T-helper 1 cell (primary cell): ENCODE measurements around the gene KRTAP4-2.
"Not testable (repeated sequence)": the region's sequence is repeated elsewhere in the genome, so short reads cannot be mapped to it uniquely, and the experiment has no call there.

Source experiments
- DNase-seq, 5 donors: peaks; one replicate each; pipeline ENCODE4 v3.0.0-alpha.2; 2012 to 2020
- total RNA-seq, 4 donors: gene quantifications; one replicate each; lab custom pipeline; 2026; lab: John Stamatoyannopoulos, UW

KRTAP4-2 gene
- total RNA-seq, result 0 reads per million in 4 donors

GRCh38 chr17:41177727-41178271 lies at the start of gene KRTAP4-2:
KRTAP4-2 (minus strand) TSS chr17:41178221; CDS start chr17:41178164, 57 bp downstream.
- no peak for DNase-seq

- not testable (repeated sequence) for DNase-seq
Measured at GRCh38 chr17:41226598-41227095, 48.6 kb upstream of the KRTAP4-2 start, which contains the start of gene KRTAP9-2. KRTAP9-2 (plus strand) TSS chr17:41226648; CDS start chr17:41226655, 7 bp downstream.

DNA sequence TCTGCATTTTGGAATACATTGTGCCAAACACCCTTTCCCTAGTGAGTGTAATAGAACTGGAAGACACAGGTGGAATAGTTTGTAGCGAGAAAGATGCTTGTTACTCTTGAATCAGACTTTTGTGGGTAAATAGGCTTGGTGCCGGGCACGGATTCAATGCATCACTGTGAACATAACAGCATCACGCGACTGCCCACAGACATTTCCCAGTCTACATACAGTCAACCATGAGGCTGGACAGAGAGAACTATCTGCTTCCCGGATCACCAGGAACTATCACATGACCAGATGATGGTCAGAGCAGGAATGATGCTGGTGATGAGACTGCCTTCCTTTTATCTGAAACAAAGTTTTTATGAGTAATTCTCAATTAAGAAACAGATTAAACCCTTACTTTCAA lies 48.0 kb upstream of the KRTAP4-2 start:
- no peak for DNase-seq

- DNase-seq, result no peak
Measured at GRCh38 chr17:41223821-41224220, 45.8 kb upstream of the KRTAP4-2 start.

GRCh38 chr17:41215681-41216080 lies 37.7 kb upstream of the KRTAP4-2 start:
- DNase-seq, result no peak

GRCh38 chr17:41212524-41213169 lies 34.6 kb upstream of the KRTAP4-2 start:
- DNase-seq, result no peak

- no peak for DNase-seq
Measured at GRCh38 chr17:41211845-41212466, 33.9 kb upstream of the KRTAP4-2 start.

GRCh38 chr17:41199421-41200078 lies 21.5 kb upstream of the KRTAP4-2 start:
- no peak for DNase-seq

DNA sequence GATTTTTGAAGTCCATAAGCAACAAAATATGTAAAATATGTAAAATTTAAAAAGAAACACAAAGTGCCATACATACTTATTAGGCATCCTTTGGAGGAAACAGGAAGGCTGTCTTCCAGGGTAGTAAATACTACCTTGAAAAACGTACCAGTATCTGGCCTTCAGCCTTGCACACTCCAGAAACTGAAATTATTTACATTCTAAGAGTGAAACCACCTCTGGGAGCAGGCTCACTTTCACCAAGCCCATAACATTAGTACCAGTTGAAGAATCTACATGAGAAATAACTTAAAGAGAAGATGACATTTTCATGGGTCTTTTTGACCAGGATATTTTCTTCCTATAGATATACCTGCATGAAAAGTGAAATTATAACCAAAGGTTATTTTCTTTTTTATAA lies 18.0 kb upstream of the KRTAP4-2 start:
- no peak for DNase-seq

DNA sequence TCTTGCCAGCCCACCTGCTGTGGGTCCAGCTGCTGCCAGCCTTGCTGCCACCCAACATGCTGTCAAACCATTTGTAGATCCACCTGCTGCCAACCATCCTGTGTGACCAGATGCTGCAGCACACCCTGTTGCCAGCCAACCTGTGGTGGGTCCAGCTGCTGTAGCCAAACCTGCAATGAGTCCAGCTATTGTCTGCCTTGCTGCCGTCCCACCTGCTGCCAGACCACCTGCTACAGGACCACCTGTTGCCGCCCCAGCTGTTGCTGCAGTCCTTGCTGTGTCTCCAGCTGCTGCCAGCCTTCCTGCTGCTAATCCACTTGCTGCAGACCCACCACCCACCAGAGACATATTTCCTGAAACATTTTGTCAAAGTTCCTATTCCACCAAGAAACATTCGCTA lies 12.3 kb upstream of the KRTAP4-2 start:
- no peak for DNase-seq

DNA sequence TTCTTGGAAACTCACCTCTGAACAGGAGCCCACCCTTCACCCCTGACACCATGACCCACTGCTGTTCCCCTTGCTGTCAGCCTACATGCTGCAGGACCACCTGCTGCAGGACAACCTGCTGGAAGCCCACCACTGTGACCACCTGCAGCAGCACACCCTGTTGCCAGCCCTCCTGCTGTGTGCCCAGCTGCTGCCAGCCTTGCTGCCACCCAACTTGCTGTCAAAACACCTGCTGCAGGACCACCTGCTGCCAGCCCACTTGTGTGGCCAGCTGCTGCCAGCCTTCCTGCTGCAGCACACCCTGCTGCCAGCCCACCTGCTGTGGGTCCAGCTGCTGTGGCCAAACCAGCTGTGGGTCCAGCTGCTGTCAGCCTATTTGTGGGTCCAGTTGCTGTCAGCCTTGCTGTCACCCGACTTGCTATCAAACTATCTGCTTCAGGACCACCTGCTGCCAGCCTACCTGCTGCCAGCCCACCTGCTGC lies 11.9 kb upstream of the KRTAP4-2 start, which contains the start of gene KRTAP9-1:
Gene KRTAP9-1, plus strand, starts transcription at position 51 of the 482 bp plus-strand sequence. Its CDS starts 0 bp downstream, at position 51.
- DNase-seq, result not testable (repeated sequence)

DNA sequence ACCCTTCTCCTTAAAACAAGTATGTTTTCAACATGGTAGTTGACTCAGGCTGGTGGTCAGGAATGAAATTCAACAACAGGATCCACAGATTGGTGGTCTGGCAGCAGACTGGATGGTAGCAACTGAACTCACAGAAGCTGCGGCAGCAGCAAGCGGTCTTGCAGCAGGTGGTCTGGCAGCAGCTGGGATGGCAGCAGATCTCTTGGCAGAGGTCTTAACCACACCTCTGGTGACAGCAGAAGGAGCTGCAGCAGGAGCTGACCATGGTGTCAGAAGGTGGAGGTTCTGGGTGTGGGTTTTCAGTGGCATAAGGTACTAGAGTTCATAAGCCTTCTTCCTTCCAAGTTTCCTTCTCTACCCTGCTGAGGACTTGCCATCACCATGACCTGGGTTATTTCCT lies 8.9 kb upstream of the KRTAP4-2 start:
- no peak for DNase-seq

DNA sequence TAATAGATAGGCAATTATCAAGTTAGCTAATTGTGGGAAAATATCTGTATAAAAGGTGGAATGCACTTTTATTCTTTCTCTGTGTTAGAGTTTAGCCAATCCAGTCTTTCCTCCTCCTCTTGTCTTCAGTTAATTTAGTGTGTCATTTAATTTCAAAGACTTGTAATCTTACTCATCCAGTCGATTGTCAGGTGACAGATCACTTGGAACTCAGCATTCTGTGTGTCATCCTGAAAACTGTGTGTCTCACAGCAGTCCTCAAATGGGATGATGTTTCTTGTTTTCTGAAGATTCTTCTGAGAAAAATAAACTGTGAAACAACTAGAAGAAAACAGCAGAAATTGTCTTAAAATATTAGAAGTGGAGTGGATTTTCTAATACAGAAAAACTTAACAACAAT lies 7.0 kb upstream of the KRTAP4-2 start:
- no peak for DNase-seq

DNA sequence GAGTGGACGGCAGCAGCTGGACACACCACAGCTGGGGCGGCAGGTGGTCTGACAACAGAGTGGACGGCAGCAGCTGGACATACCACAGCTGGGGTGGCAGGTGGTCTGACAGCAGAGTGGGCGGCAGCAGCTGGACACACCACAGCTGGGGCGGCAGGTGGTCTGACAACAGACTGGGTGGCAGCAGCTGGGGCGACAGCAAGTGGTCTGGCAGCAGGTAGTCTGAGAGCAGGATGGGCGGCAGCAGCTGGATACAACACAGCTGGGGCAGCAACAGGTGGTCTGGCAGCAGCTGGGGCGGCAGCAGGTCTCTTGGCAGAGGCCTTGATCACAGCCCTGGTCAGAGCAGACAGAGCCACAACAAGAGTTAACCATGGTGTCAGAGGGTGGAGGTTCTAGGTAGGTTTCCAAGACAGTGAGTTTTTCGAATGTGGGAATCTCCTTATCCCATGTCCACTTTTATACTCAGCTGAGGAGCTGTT lies 6.5 kb upstream of the KRTAP4-2 start, which contains the start of gene KRTAP4-1:
Gene KRTAP4-1, minus strand, starts transcription at position 432 of the 482 bp plus-strand sequence. Its CDS starts 57 bp downstream, at position 375.
- no peak for DNase-seq

DNA sequence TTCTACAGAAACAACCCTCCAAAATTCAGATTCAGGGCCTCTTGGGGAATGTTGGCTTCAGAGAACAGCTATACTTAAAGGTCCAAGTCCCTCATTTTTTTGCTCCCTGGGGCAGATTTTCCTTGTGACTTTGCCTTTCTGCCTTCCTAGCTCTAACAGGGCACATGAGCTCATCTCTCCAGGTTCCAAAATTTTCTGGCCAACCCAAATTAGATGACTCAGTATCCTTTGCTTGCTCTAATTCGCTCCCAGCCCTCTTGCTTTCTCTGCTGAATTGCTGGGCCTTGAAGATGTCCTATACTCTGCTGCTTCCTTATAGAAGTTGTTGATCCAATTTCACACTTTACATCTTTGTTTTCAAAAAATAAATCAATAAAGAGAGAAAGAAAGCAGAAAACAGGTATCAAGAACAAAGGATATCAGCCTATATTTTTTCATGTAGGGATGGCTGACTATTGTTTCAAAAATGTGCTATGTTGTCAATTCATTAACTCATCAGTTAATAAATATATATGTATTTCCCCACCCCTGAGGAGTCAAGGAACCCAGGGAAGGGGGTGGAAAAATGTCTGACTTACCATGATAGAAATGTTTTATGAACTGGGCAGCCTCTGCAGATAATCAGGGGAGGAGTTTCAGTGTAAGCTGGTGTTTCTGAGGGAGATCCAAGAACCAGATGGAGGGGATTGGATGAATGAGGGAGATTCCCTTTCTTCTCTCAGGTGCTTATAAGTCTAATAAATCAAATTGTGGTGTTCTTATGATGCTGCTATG lies 1.0 kb upstream of the KRTAP4-2 start:
- DNase-seq, result no peak

DNA sequence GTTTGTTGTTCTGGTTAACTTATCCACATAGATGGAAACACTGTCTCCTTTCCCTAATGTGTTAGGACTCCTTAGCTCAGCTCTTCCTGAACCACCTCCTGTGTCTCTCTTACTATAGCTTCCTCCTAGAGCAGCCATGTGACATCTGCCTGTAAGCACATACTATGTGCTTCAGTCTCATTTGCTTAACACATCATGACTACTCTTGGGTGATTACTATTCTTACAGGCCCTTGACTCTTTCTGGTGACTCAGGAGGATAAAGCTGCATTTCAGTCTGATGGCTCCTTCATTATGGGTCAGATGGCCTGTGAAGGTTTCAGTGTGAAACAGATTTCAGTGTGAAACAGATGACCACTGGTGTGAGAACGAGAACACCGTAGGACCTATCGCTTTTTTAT lies 320 bp upstream of the KRTAP4-2 start:
- DNase-seq, result no peak

GRCh38 chr17:41176744-41177387 lies 1.2 kb downstream of the KRTAP4-2 start:
- DNase-seq, result no peak

DNA sequence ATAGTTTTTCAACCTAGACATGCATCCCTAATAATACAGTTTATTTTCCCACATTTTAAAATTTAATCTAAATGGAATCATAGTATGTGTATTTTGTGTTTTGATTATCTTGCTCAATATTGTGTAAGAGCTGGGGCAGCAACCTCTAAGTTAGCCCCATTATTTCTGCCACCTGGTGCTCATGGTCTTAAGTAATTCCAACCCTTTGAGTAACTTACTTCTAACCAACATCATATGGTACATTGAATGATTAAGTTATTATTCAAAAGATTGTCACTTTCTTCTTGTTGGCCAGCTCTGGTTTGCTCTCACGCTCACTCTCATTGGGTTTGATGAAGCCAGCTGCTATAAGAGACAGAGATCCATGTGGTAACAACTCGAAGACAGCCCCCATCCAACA lies 6.1 kb downstream of the KRTAP4-2 start:
- no peak for DNase-seq

DNA sequence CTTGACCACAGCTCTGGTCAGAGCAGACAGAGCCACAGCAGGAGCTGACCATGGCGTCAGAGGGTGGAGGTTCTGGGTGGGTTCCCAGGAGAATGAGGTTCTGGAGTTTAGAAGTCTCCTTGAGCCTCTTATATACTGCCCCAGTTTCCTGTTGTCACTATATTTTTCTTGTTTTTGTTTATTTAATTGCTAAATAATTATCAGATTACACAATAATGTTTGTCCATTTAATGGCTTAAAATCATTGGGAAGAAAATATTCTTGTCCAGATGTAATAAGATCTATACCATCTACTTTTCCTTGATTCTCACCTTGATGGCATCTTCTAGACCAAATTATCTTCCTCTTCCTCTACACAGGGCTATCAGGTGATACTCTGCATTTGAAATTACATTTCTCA lies 9.9 kb downstream of the KRTAP4-2 start, which contains the start of gene KRTAP4-3:
Gene KRTAP4-3, minus strand, starts transcription at position 101 of the 400 bp plus-strand sequence. Its CDS starts 49 bp downstream, at position 52.
- DNase-seq, result no peak

GRCh38 chr17:41167561-41167960 lies 10.5 kb downstream of the KRTAP4-2 start:
- DNase-seq, result no peak

DNA sequence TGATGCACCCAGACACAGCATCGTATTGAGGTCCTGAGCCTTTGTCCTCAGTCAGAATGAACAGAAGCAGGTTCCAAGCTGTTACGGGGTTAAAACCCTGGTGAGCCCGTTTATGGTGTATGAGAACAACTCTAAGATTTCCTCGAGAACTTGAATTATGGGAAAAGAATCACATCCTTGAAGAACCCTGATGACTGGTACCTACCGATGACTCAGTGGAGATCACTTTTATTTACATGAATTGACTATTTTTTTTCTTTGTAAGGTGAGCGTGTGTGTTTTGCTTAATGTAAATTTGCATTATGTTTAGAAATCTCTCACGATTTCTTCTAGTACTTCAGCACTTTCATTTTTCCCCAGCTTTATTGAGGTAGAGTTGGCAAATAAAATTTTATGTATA lies 14.2 kb downstream of the KRTAP4-2 start:
- DNase-seq, result no peak
